ENCODE data around the gene CD247.

DNA sequence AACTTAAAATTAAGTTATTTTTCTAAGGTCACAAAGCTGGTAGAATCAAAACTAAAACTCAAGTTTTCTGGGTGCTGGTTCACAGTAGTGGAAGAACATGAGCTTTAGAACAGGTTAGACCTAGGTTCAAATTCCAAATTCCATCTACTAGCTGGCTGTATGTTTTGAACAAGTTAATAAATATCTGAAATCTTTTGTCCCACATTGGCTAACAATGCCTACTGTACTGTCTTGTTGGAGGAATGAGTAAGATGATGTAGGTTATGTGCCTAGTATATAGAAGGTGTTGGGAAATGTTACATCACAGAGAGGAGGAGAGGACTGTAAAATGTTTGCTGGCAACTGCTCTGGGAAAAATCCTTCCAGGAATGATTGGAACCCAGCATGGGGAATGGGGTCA, 14.0 kb upstream of the CD247 start:
- TF ChIP-seq POLR2A (IDR thresholded peaks at IDR 0.05; ENCODE audit: low read length) (no peak), FOSB (CRISPR knock-in tag; IDR thresholded peaks at IDR 0.05) (no peak), HOXA7 (CRISPR knock-in tag; IDR thresholded peaks at IDR 0.05) (no peak), CBX8 (IDR thresholded peaks at IDR 0.05) (no peak), ZC3H11A (IDR thresholded peaks at IDR 0.05) (no peak), MAFK (IDR thresholded peaks at IDR 0.05; ENCODE audit: partially characterized antibody) (no peak), EP300 (IDR thresholded peaks at IDR 0.05) (no peak)
- TF ChIP-seq, protein P1, sequence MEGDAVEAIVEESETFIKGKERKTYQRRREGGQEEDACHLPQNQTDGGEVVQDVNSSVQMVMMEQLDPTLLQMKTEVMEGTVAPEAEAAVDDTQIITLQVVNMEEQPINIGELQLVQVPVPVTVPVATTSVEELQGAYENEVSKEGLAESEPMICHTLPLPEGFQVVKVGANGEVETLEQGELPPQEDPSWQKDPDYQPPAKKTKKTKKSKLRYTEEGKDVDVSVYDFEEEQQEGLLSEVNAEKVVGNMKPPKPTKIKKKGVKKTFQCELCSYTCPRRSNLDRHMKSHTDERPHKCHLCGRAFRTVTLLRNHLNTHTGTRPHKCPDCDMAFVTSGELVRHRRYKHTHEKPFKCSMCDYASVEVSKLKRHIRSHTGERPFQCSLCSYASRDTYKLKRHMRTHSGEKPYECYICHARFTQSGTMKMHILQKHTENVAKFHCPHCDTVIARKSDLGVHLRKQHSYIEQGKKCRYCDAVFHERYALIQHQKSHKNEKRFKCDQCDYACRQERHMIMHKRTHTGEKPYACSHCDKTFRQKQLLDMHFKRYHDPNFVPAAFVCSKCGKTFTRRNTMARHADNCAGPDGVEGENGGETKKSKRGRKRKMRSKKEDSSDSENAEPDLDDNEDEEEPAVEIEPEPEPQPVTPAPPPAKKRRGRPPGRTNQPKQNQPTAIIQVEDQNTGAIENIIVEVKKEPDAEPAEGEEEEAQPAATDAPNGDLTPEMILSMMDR (IDR thresholded peaks at IDR 0.05): no peak
